HL-60/S4 (cell line): ENCODE results near the gene OR52E4.

ENCODE experiments used
- in situ Hi-C: fragments of 300-500 bp; cut with MboI; formaldehyde crosslinking; loops from 2 replicates; pipeline ENCODE4 v1.14.3; 2022; ENCODE audit warnings: low sequenced_read_pairs

Gene OR52E4

DNA sequence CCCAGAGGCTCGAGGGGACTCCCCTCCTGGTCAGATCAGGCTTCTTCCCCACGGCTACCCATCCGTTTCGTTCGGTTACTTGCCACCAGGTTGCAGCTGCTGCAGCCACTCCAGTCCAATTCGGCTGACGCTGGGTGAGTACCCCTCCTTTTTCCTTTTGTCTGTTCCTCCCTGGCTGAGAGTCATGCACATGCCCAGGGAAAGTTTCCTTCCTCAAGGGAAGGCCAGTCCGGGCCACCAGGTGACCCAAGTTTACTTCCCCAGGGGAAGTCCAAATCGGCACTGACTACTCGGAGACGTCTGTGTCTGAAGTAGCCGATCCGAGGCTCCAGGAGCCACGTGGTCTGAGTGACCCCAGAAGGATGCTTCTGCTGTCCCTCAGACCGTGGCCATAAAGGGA lies 48.4 kb downstream of the OR52E4 start:
- in situ Hi-C loops: no loop called here

DNA sequence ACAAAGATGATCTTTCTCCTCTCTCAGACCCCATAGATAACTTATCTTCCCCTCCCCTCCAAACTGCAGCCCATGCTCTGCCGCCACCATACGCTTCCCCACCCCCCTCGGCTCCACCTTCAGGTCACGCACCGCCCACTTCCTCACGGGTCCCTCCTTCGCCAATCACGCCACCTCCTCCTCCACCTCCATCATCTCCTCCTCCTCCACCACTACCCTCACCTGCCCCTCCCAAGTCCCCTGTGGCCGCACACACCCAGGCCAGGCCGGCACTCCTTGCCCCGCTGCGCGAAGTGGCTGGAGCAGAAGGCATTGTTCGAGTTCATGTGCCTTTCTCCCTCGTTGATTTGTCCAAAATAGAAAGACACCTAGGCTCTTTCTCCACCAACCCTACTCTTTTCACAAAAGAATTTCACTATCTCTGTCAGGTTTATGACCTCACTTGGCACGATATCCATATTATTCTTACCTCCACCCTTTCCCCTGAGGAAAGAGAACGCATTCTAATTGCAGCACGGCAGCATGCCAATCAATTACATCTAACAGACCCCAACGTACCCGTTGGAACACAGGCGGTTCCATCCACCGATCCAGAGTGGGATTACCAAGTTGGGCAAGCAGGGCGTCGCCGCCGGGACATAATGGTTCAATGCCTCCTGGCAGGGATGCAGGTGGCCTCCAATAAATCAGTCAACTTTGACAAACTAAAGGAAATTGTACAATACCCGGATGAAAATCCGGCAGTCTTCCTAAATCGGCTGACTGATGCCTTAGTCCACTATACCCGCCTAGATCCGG lies 49.3 kb downstream of the OR52E4 start:
- in situ Hi-C loops: no loop called here

DNA sequence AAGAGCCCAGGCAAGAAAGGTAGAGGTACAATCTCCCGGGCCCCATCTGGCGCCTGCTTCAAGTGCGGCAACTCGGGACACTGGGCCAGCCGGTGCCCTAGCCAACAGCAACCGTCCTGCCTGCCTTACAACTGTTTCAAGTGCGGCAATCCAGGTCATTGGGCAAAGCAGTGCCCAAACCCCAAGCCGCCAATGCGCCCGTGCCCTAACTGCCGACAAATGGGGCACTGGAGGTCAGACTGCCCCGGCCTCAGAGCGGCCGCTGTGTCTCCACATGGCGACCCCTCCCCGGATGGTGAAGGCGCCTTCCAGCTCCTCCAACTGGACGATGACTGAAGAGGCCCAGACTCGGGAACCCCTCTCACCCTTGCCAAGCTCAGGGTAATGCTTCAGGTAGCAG lies 50.2 kb downstream of the OR52E4 start:
- in situ Hi-C loops: no loop called here

GRCh38 chr11:5931061-5931460 lies 50.6 kb downstream of the OR52E4 start:
- in situ Hi-C loops: no loop called here

GRCh38 chr11:5932671-5933070 lies 52.2 kb downstream of the OR52E4 start:
- in situ Hi-C loops: no loop called here

DNA sequence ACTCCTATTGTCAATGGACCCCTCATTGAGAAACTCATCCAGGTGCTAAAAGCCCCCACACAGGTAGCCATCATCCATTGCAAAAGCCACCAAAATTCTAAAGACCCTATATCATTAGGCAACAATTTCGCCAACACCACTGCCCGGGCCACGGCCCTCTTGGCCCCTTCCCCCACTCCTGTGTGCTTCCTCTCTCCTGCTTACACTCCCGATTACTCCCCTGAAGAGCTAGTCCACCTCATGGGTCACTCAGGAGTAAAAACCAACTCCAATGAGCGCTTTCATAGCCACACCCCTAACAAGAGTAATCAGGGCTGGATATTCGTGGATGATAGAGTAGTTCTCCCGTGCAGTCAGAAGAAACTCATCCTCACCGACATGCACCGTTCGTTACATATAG lies 52.7 kb downstream of the OR52E4 start:
- in situ Hi-C loops: no loop called here
